Measurements from ENCODE around the gene IP6K3.

Gene IP6K3

GRCh38 chr6:33789550-33789895 lies 42.8 kb upstream of the IP6K3 start:
- TF ChIP-seq CTCF (IDR thresholded peaks at IDR 0.05; ENCODE audit: borderline replicate concordance, insufficient read depth, low read depth, low read length), result no peak
- no peak overlapping the region for H3K4me3 ChIP-seq (ENCODE audit: low read depth, low read length)

GRCh38 chr6:33788694-33789549 lies 42.2 kb upstream of the IP6K3 start, which contains the start of gene LEMD2:
LEMD2 (minus strand) TSS chr6:33789130; CDS start chr6:33789116, 14 bp downstream.
- peak within 1 kb of the TSS; percentile 79 for H3K4me3 ChIP-seq (ENCODE audit: low read depth, low read length)
- no peak for TF ChIP-seq CTCF (IDR thresholded peaks at IDR 0.05; ENCODE audit: borderline replicate concordance, insufficient read depth, low read depth, low read length)

- no peak for TF ChIP-seq CTCF (IDR thresholded peaks at IDR 0.05; ENCODE audit: borderline replicate concordance, insufficient read depth, low read depth, low read length)
- H3K4me3 ChIP-seq (ENCODE audit: low read depth, low read length), result peak overlapping the region; percentile 79
These were observed 41.4 kb upstream of the IP6K3 start for GRCh38 chr6:33787954-33788693.

GRCh38 chr6:33787346-33787953 lies 40.7 kb upstream of the IP6K3 start:
- TF ChIP-seq CTCF (IDR thresholded peaks at IDR 0.05; ENCODE audit: borderline replicate concordance, insufficient read depth, low read depth, low read length), result no peak
- peak overlapping the region; percentile 79 for H3K4me3 ChIP-seq (ENCODE audit: low read depth, low read length)

GRCh38 chr6:33786736-33787135 lies 40.0 kb upstream of the IP6K3 start:
- TF ChIP-seq CTCF (IDR thresholded peaks at IDR 0.05; ENCODE audit: borderline replicate concordance, insufficient read depth, low read depth, low read length), result no peak
- no peak overlapping the region for H3K4me3 ChIP-seq (ENCODE audit: low read depth, low read length)

- no peak for TF ChIP-seq CTCF (IDR thresholded peaks at IDR 0.05; ENCODE audit: borderline replicate concordance, insufficient read depth, low read depth, low read length)
- no peak overlapping the region for H3K4me3 ChIP-seq (ENCODE audit: low read depth, low read length)
These were observed 39.1 kb upstream of the IP6K3 start for GRCh38 chr6:33785778-33786177.

All from GM12875 (cell line).